H9 (cell line): ENCODE data around the gene LRIG1. TPM values are rescaled to one million over a fixed set of nuclear protein-coding genes. Genes with fewer than 3 reads are reported as not detected.

ENCODE experiments used
- DNase-seq: peaks from one replicate; pipeline ENCODE4 v3.0.0-alpha.2; 2017
- H2AFZ ChIP-seq: one replicate; pipeline ENCODE4 v1.6.1; 2013; ENCODE audit warnings: mild to moderate bottlenecking, low read length, control low read depth, moderate library complexity
- H2AK5ac ChIP-seq: 2 replicates; pipeline ENCODE4 v1.6.1; 2013; ENCODE audit warnings: low read length, control low read depth, mixed read lengths; ENCODE audit not compliant: insufficient read length
- H2BK120ac ChIP-seq: one replicate; pipeline ENCODE4 v1.6.1; 2013; ENCODE audit warnings: low read depth, mild to moderate bottlenecking, low read length, control low read depth, inconsistent platforms; ENCODE audit not compliant: poor library complexity, severe bottlenecking
- H2BK12ac ChIP-seq: 2 replicates; pipeline ENCODE4 v1.6.1; 2013; ENCODE audit warnings: low read length, control low read depth, mixed read lengths, low read depth; ENCODE audit not compliant: insufficient read length
- H2BK15ac ChIP-seq: 2 replicates; pipeline ENCODE4 v1.6.1; 2013; ENCODE audit warnings: low read depth, low read length, control low read depth
- H2BK20ac ChIP-seq: one replicate; pipeline ENCODE4 v1.6.1; 2013; ENCODE audit warnings: low read depth, mild to moderate bottlenecking, low read length, control low read depth, inconsistent platforms; ENCODE audit not compliant: poor library complexity, severe bottlenecking
- H2BK5ac ChIP-seq: 2 replicates; pipeline ENCODE4 v1.6.1; 2013; ENCODE audit warnings: low read length, control low read depth, mixed read lengths; ENCODE audit not compliant: insufficient read length
- H3K14ac ChIP-seq: 2 replicates; pipeline ENCODE4 v1.6.1; 2013; ENCODE audit warnings: low read length, control low read depth; ENCODE audit not compliant: insufficient read depth
- H3K18ac ChIP-seq: 2 replicates; pipeline ENCODE4 v1.6.1; 2013; ENCODE audit warnings: low read depth, mild to moderate bottlenecking, mixed read lengths, low read length, control low read depth; ENCODE audit not compliant: insufficient read length
- H3K23ac ChIP-seq: 2 replicates; pipeline ENCODE4 v1.6.1; 2013; ENCODE audit warnings: low read length, control low read depth, mixed read lengths, low read depth; ENCODE audit not compliant: insufficient read length
- H3K23me2 ChIP-seq: 2 replicates; pipeline ENCODE4 v1.6.1; 2013; ENCODE audit warnings: low read depth, mild to moderate bottlenecking, mixed read lengths, low read length, control low read depth; ENCODE audit not compliant: insufficient read length, poor library complexity, severe bottlenecking
- H3K27ac ChIP-seq: 2 replicates; pipeline ENCODE4 v1.5.1; 2013; ENCODE audit warnings: low read length, control low read depth, mixed read lengths, low read depth; ENCODE audit not compliant: insufficient read length
- H3K27me3 ChIP-seq: 2 replicates; pipeline ENCODE4 v1.6.1; 2013; ENCODE audit warnings: low read length, control low read depth, inconsistent platforms; ENCODE audit not compliant: insufficient read depth
- H3K4ac ChIP-seq: 2 replicates; pipeline ENCODE4 v1.6.1; 2013; ENCODE audit warnings: low read depth, mild to moderate bottlenecking, control low read depth, inconsistent platforms, low read length, moderate library complexity
- H3K4me1 ChIP-seq: 2 replicates; pipeline ENCODE4 v1.6.1; 2013; ENCODE audit warnings: low read length, control low read depth, inconsistent platforms; ENCODE audit not compliant: insufficient read depth
- H3K4me2 ChIP-seq: 2 replicates; pipeline ENCODE4 v1.6.1; 2013; ENCODE audit warnings: low read length, control low read depth, mixed read lengths; ENCODE audit not compliant: insufficient read length, insufficient read depth
- H3K56ac ChIP-seq: 2 replicates; pipeline ENCODE4 v1.6.1; 2013; ENCODE audit warnings: low read depth, mild to moderate bottlenecking, mixed read lengths, low read length, control low read depth; ENCODE audit not compliant: insufficient read length
- H3K79me1 ChIP-seq: 2 replicates; pipeline ENCODE4 v1.6.1; 2013; ENCODE audit warnings: low read depth, mild to moderate bottlenecking, moderate library complexity, low read length, control low read depth, inconsistent platforms; ENCODE audit not compliant: insufficient read depth, poor library complexity, severe bottlenecking
- H3K79me2 ChIP-seq: 2 replicates; pipeline ENCODE4 v1.6.1; 2013; ENCODE audit warnings: low read length, control low read depth, inconsistent platforms; ENCODE audit not compliant: insufficient read depth
- H3K9ac ChIP-seq: 2 replicates; pipeline ENCODE4 v1.6.1; 2013; ENCODE audit warnings: low read length, control low read depth, mixed read lengths; ENCODE audit not compliant: insufficient read length; ENCODE audit errors: extremely low read depth
- H3K9me3 ChIP-seq: one replicate; pipeline ENCODE4 v1.6.1; 2013; ENCODE audit warnings: low read depth, low read length, inconsistent platforms; ENCODE audit not compliant: control insufficient read depth
- H3T11ph ChIP-seq: one replicate; pipeline ENCODE4 v1.6.1; 2013; ENCODE audit warnings: mild to moderate bottlenecking, low read length, control low read depth, inconsistent platforms
- H4K20me1 ChIP-seq: one replicate; pipeline ENCODE4 v1.6.1; 2013; ENCODE audit not compliant: control insufficient read depth, insufficient read length, insufficient read depth
- H4K5ac ChIP-seq: 2 replicates; pipeline ENCODE4 v1.6.1; 2013; ENCODE audit warnings: low read depth, mild to moderate bottlenecking, mixed read lengths, low read length, control low read depth; ENCODE audit not compliant: insufficient read length
- H4K8ac ChIP-seq: replicated peaks from 2 replicates; pipeline ENCODE4 v1.6.1; 2013; ENCODE audit warnings: low read length, control low read depth, mixed read lengths, low read depth; ENCODE audit not compliant: insufficient read length
- H4K91ac ChIP-seq: 2 replicates; pipeline ENCODE4 v1.6.1; 2013; ENCODE audit warnings: low read depth, mild to moderate bottlenecking, moderate library complexity, mixed read lengths, low read length, control low read depth; ENCODE audit not compliant: insufficient read length
- H3K27ac Mint-ChIP-seq, 3 experiments: 2 replicates in 2 of 3; 3 replicates in 1 of 3; pipeline ENCODE4 v1.8.0; 2020 to 2021; ENCODE audit warnings: mixed read lengths in 3 of 3, mild to moderate bottlenecking in 1 of 3, moderate library complexity in 1 of 3
- H3K27me3 Mint-ChIP-seq: 2 replicates; pipeline ENCODE4 v1.8.0; 2021; ENCODE audit warnings: low read depth, mild to moderate bottlenecking, moderate library complexity, mixed read lengths
- H3K36me3 Mint-ChIP-seq, 3 experiments: 2 replicates in 2 of 3; 3 replicates in 1 of 3; pipeline ENCODE4 v1.8.0; 2020 to 2021; ENCODE audit warnings: low read depth in 3 of 3, mixed read lengths in 3 of 3; ENCODE audit not compliant: insufficient read depth in 1 of 3
- H3K4me1 Mint-ChIP-seq, 2 experiments: 2 replicates each; pipeline ENCODE4 v1.8.0; 2020; ENCODE audit warnings: mixed read lengths in 2 of 2
- H3K4me3 Mint-ChIP-seq, 2 experiments: 2 replicates in 1 of 2; 3 replicates in 1 of 2; pipeline ENCODE4 v1.8.0; 2020 to 2021; ENCODE audit warnings: mild to moderate bottlenecking in 2 of 2, mixed read lengths in 2 of 2, moderate library complexity in 1 of 2
- H3K9me3 Mint-ChIP-seq, 2 experiments: 2 replicates in 1 of 2; 3 replicates in 1 of 2; pipeline ENCODE4 v1.8.0; 2020; ENCODE audit warnings: mild to moderate bottlenecking in 2 of 2, mixed read lengths in 2 of 2, moderate library complexity in 1 of 2
- CTCF ChIP-seq: fragments of 200-600 bp; sonication (generic); conservative IDR thresholded peaks from 3 replicates; pipeline ENCODE4 v1.8.0; 2021; ENCODE audit warnings: antibody characterized with exemption, mild to moderate bottlenecking
- WGBS: extraction: QIAGEN DNeasy Blood & Tissue Kit; methylation state at CpG from one replicate; pipeline ENCODE4 v1.1.7; 2013; ENCODE audit warnings: missing lambda C conversion rate, low lambda C conversion rate, mixed read lengths; ENCODE audit not compliant: insufficient read length; ENCODE audit errors: extremely low coverage; 5-methylcytosine and 5-hydroxymethylcytosine counted together
- total RNA-seq: library from RNA; stranded (reverse); gene quantifications from 2 replicates; pipeline ENCODE4 v1.2.1, GENCODE V29; 2021

The LRIG1 gene
- total RNA-seq, 1 experiment from 2014 or later = 70.3 TPM

GRCh38 chr3:66344848-66345578 is 155.8 kb downstream of the LRIG1 start:
- Histone ChIP-seq H2BK5ac (no peak overlapping the region), H3K27ac (no peak overlapping the region), H3T11ph (no peak overlapping the region), H3K79me2 (no peaks in the 10 kb centered on the region), H2BK120ac (no peak overlapping the region), H3K23me2 (no peaks in the 10 kb centered on the region), H3K18ac (no peak overlapping the region), H3K23ac (no peak overlapping the region), H2AFZ (no peak overlapping the region), H3K56ac (no peak overlapping the region), H2BK20ac (no peak overlapping the region), H2BK12ac (no peak overlapping the region), H2BK15ac (no peak overlapping the region), H2AK5ac (no peak overlapping the region), H4K20me1 (no peaks in the 10 kb centered on the region), H4K91ac (no peak overlapping the region), H3K9ac (no peak overlapping the region), H3K4me1 (no peaks in the 10 kb centered on the region), H3K4ac (no peak overlapping the region), H3K9me3 (no peaks in the 10 kb centered on the region), H3K27me3 (no peaks in the 10 kb centered on the region), H3K79me1 (no peaks in the 10 kb centered on the region), H3K4me2 (no peak overlapping the region), H3K14ac (no peak overlapping the region), H4K8ac (no peak overlapping the region), H4K5ac (no peak overlapping the region)
- Mint-ChIP-seq H3K27me3 (no peaks in the 10 kb centered on the region), H3K27ac (peak overlapping the region; percentile 70 to 77 (median 74); a peak in 4 of 7 replicates), H3K36me3 (peaks cover 10 to 16% (median 12%) of the 10 kb centered on the region in 3 experiments), H3K4me1 (peaks cover 10 to 12% of the 10 kb centered on the region in 2 experiments), H3K4me3 (no peak overlapping the region), H3K9me3 (no peaks in the 10 kb centered on the region)
- no CpG with 5 or more reads among the region's 8 CpGs for WGBS
- TF ChIP-seq CTCF = no peak
- no peak for DNase-seq
